NCI-H128 (cell line): ENCODE measurements around the gene KRTAP10-12.

Experiments used
- DNase-seq: peaks from one replicate; lab custom pipeline; 2025; ENCODE audit not compliant: unreplicated experiment; lab: John Stamatoyannopoulos, UW

The KRTAP10-12 gene

DNA sequence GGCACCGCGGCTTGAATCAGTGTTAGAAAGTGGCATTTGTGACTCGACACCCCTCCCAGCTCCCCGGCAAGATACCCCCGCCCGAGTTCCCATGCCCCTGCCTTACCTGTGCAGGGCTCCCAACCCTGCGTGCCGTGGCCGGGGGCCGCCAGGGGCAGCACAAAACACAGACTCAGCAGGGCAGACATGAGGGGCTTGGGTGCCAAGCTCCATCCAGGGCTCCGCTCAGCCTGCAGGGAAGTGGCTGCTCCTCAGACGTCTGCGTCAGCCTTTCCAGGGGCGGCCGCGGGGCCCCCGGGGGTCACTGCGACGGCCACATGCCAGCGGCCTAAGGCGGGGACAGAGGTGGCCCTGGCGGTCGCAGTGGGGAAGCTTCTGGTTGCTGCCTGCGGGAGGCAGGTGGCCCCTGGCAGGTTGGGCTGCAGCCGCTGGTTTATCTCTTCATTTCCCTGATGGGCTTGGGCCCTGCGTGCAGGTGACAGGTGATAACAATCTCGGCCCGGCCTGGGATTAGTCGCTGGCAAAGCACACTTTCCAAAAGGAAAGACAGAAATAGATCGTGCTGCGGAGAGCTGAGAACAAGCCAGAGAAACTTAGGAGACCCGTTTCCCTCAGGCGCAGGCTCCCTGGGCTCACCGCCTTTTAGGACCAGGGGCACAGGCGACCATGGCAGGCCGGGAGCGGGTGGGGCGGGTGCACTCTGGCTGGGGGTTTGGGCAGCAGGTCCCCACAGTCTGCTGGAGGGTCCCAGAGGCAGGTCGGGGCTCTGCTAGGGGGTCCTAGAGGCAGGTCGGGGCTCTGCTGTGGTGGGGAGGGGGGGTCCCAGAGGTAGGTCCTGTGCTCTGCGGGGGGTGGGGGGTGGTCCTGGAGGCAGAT is 14.6 kb downstream of the KRTAP10-12 start, which contains the start of gene TSPEAR:
TSPEAR (minus strand) TSS at position 246 of the 876 bp plus-strand sequence; CDS start at position 188, 58 bp downstream.
- peak; percentile 40 for DNase-seq

DNA sequence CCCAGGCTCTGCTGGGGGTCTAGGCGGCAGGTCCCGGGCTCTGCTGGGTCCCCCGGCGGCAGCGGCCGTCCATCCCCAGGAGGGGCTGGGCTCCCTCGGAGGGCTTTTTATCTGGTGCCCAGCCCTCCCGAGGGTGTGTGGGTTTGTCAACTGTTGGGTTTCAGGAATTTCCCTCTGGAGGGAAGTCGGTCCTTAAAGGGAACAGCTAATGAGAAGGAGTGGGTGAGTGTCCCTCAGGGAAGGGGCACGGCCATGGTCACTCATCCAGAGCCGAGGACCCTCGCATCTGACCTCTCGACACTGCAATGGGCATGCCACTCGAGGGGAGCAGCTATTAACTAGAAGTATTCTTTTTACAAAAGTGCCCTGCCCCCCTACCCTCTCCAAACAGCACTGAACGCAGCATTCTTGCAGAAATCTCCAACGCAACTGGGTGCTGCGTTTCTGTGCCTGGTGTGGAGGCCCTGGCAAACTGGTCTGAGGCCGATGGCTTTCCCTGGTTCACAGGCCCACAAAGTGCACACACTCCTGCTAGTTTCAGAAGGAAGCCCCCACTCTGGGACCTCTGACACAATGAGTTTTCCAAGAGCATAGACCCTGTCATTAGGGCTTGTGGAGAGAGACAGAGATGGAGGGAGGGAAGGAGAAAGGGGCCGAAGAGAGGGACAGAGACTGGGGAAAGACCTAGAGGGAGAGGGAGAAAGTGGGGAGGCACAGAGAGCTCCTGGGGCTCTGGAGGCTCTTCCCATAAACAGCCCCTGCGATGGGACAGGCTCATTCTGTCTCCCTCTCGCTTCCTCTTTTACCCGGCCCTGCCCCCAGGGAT is 15.4 kb downstream of the KRTAP10-12 start:
- DNase-seq = no peak

DNA sequence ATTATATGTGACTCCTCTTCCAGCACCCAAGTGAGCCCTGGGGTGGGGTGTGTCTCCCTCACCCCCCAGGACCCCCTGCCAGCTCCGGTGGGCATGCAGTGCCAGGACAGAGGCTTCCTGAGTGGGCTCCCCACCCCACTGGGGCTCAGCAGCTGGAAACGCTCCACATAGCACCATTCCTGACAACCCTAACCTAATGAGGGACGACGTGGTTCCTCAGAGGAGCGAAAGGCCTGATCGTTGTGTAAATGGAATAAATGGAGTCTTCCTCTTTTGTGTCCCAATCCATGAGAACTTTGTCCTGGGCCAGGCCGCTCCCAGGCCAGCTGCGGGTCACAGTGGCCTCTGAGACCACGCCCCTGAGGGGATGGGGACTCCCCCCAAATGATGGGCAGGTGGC is 16.2 kb downstream of the KRTAP10-12 start:
- no peak for DNase-seq

DNA sequence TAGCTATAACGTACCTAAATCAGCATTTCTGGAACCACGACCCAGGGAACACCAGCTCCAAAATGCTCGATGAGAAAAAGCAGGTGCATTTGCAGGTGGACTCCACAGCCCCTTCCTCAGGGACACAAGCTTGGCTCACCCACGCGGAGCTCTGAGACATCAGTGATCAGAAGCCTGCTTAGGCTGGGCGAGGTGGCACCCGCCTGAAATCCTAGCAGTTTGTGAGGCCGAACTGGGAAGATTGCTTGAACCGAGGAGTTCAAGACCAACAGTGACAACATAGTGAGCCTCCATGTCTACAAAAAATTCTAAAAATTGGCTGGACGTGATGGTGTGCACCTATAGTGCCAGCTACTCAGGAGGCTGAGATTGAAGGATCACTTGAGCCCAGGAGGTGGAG is 16.9 kb downstream of the KRTAP10-12 start:
- DNase-seq = no peak

DNA sequence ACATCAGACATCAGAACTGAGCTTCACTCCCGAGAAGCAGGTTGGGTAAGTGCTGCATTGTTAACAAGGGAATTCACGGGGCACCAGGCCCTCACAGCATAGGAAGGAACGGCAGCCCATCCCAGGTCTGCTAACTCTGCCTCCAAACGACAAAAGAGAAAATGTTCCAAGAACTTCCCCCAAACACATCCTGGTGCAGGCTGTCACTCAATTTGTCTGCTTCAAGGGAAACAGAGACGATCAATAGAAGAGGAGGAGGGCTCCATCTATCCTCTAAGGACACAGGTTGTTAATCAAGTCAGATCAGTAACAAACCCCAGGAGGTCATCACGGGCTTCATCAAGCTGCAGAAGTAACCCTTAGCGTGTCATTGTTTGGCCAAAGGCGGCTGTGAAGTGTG is 17.9 kb downstream of the KRTAP10-12 start:
- DNase-seq = no peak

DNA sequence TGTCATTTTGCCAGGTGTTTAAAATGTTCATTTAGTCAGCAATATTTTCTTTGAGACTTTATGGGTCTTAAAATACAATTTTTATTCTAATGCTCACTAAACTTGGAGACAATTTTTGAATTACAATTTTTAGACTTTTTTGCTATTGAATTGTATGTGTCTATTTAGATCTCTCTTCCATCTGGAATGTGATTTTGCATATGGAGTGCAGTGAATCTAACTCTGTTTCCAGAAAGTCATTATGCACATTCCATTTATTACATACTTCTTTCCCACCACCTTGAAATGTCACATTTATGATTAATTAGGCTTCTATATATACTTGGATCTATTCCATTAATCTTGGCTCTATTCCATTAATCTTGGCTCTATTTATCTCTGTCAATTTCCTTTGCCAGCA is 20.0 kb downstream of the KRTAP10-12 start:
- no peak for DNase-seq

DNA sequence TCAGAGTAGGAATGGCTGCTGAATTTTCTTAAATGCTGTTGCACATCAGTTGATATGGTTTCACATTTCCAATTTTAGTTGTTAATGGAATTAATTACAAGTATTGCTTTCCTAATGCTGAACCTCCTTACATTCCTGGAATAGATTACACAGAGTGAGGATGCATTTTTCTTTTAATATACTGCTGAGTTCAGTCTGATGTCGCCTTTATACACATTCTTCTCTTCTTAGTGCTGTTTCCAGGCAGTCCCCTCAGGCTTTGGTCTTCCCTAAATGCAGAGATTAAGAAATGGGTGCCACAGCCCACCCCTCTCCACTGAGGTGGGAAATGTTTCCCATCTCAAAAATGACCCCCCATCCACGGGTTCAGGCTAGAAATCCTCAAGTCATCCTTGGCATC is 21.1 kb downstream of the KRTAP10-12 start:
- DNase-seq = no peak

DNA sequence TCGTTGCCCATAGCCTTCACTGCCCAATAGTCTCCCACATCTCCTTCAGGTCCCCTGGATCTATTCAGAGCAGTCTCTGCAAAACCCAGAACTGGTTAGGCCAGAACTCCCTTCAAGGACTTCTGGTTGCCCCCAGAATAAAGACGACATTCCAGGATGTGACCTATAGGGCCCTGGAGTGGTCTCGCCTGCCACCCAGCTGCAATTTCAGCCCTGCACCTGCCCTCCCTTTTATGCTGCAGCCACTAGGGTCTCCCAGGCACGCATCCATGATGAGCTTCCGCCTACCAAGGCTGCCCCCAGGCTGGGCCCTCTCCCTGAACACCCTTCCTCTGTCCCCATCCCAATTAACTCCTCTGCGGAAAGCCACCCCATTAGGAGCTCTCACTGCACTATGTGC is 21.6 kb downstream of the KRTAP10-12 start:
- no peak for DNase-seq

DNA sequence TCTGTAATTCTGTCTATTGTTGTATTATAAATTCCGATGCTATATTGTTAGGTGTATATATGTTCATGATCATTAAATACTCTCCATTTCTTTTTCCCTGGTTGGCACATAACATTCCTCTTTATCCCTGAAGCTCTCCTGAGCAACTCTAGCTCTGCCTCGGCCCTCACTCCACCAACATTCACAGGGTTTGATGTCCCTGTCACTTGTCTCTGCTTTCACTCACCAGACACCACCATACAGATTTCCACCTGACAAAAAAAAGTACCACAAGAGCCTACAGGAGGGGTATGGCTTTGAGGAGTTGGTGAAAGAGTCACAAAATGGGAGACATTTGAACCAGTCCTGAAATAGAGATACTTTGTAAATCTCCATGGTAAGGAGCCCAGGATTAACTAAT is 23.2 kb downstream of the KRTAP10-12 start:
- DNase-seq = no peak

DNA sequence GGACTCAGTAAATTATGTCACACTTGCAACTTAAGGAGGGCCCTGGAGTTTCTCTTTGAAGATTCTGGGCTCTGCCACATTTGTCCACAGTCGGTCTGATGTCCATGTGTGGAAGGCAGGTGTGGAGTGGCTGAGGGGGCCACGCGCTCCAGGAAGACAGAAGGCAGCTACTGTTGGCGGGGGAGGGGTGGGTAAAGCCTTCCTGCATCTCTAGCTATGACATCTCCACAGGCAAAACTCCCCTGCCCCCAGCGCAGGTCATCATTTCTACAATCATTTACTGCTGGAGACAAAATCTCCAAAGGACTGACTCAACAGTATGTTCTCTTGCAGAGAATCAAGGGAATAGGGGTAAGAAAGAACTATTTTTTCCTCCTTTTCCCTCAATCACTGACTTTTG is 25.8 kb downstream of the KRTAP10-12 start:
- no peak for DNase-seq

DNA sequence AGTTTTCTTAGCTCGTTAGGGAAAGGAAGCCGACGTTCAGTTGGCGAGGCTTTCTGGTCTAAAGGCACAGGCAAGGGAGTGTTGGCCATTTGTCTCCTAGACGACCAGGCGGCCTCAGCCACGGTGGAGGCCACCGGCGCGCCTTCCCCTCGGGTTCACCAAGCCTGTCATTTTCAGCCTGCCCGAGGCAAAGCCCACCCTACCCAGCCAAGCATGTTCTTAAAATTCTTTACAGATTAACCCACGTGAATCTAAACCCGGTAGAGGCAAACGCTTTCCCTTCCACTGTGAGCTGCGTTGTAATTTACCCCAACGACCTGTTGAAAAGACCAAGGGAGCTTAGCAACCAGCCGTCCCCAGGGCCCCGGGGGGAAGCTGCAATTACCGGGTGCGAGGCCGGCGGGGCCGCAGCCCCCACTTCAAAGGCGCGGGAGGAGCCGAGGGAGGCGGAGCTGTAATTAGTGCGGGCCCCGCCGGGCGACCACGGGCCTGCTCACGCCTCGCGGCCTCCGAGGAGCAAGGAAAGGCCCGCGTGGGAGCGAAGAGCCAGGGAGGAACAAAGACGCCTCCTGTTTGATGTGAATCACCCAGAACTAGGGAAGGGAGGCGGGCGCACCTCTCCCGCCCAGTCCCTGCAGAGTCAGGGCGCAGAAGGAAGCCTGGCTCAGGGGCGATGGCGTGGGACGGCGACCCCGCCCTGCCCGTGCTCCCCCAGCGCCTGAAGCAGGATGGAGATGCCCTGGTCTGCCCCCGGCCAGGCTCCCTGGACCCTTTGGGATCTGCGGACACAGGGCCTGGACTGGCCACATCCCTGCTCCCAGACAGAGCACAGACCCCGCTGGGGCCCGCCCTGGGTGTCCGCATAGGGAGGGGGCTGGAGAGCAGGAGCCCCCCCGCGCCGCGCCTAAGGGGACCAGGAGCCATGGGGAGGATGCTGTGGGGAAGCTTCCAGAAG is 26.5 kb downstream of the KRTAP10-12 start:
- no peak for DNase-seq

DNA sequence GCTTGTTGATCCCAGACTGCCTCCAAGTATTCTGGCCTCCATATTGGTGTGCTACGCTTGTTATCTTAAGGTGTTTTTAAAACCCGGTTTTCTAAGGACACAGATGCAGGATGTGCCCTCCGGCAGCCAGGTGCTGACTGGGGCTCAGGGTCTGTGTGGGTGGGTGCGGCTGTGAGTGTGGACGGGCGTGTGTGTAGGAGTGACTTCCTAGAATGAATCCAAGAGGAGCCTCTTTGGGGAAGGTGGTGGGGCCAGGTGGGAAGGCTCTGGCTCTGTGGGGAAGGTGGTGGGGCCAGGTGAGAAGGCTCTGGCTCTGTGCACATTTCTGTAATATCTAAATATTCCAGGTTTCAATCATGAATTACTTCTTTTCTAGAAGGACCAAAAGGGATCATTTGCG is 27.2 kb downstream of the KRTAP10-12 start:
- no peak for DNase-seq

DNA sequence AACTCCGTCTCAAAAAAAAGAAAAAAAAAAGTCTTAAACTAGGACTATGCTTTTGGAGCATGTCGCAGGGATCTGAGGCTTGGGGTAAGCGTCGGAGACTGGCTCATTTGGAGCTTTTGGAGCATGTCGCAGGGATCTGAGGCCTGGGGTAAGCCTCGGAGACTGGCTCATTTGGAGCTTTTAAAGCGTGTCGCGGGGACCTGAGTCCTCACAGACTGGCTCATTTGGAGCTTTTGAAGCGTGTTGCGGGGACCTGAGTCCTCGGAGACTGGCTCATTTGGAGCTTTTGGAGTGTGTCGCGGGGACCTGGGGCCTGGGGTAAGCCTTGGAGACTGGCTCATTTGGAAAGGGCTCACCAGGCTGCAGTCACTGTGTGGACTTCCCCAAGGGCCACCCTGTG is 28.0 kb downstream of the KRTAP10-12 start:
- DNase-seq = no peak

DNA sequence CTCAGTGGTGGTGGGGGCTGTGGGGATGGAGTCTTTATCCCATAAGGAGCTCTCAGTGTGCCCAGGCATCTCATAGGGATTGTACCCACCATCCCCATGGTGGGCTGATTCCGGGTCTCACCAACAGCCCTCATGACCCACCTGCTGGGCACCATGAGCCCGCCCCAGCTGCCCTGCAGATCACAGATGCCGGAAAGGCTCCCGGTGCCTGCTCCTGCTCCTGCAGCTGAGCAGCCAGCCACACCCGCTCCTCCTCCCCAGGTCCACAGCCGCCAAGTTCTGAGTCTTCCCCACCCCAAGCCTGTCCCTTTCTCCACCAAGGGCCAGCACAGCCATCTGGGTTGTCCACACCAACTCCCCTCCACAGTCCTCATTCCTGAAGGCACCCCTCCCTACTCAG is 29.9 kb downstream of the KRTAP10-12 start:
- no peak for DNase-seq

DNA sequence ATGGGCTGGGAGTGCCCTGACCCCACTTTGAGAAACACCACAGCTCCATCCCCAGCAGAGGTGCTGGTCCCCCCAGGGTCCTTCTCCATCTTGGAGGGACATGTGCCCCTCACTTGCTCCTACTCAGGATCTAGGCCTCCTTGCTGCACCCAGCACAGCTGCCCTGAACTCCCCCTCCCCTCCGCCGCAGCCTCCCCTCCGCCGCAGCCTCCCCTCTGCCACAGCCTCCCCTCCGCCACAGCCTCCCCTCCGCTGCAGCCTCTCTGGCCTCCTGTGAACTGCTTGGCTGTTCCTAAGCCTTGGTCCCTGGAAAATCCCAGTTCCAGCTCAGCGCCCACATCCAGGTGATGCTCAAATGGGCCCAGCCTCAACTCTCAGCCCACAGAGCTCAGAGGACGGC is 30.3 kb downstream of the KRTAP10-12 start:
- DNase-seq = no peak

DNA sequence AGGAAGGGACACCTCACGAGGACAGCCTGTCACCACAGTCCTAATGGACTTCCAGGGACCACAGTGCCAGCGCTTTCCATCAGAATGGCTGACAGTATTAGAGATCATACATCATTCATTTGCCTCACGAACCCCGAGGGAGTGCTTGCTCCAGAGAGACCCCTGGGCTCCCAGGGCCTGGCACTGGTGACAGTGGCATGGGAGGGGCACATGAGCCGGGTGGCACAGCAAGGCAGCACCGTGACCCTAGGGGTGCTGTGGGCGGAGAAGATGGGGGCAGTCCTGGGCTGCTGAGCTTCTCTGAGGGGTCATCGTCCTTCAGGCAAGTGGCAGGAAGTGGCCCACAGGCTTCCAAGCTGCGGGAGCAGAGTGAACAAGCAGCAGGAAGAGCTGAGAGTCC is 30.8 kb downstream of the KRTAP10-12 start:
- no peak for DNase-seq

DNA sequence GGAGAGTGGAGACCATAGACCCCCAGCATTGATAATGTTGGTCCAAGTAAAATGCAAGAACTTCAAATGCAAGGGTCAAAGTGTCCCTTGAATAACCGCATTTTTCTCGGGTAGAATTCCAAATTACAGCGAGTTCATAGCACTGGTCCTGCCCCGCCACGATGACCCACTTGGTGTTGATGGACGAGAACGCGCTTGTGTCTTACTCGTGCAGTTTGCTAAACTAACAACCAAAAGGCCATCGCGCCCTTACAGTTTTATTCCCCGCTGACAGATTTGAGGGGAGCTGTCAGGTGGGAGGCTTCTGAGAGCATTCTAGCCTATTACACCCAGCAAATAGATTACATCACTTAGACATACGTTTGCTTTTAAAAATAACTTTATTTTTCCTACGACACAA is 31.7 kb downstream of the KRTAP10-12 start:
- no peak for DNase-seq

DNA sequence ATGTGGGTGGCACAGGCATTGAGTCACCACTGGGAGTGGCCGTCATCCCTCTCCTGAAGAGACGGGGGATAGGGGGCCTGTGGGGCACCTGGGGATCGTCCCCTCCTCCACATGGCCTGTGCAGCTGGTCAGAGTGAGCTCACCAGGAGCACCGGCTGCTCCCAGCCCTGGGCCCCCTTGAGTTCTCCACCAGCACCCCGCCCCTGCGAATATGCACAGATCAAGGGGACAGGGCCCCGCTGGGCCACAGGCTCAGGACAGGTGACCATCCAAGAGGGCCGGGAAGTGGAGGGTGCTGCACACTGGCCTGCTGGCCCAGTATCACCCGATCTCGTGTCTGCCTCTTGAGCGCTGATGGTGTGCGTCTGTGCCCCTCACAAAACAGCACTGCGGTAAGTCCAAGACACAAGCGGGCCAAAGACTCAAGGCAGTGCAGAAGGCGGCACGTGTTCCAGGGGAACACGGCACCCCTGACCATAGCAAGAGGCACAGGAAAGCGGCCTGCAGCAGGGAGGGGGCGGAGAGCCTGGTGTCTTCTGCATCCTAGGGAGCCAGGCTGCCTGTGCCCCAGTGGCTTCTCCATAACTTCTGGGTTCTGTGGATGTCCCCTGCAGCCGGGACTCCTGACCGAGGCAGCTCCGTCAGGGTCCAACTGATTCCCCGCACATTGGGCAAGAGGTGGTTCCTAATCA is 32.5 kb downstream of the KRTAP10-12 start:
- no peak for DNase-seq

DNA sequence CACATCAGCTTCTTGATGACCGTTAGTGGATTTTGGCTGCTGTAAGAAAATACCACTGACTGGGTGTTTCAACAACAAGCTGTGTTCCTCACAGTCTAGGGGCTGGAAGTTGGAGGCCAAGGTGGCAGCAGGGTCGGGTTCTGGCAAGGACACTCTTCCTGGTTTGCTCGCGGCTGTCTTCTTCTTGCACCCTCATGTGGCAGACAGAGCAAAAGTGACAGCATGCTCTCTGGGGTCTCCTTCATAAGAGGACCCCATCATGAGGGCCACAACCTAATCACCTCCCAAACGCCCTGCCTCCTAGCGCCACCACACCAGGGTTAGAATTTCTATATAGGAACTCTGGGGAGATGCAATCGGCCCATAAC is 33.0 kb downstream of the KRTAP10-12 start:
- DNase-seq = no peak

DNA sequence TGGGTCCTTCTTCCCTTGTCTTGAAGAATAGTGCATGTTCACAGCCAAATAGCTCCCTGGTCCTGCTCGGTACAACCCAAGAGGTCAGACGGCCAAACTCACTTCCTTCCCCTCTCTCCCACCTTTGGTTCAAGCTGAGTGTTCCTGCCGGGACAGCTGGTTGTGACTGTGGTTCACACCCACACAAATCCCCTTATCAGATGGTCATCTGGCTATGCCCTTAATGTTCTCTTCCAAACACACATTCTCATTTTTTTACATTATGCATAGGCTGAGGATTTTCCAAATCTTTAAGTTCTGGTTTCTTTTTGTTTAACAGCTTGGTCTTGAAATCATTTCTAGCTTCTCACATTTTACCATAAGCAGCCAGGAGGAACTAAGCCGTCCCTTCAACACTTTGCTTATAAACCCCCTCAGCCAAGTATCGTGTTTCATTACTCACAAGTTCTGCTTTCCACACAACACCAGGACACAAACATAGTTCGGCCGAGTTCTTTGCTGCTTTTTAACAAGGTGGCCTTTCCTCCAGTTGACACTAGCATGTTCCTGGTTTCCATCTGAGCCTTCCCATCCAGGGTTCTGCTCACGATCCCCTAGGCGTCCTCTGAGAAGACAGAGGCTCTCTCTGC is 34.1 kb downstream of the KRTAP10-12 start:
- DNase-seq = no peak
